ENCODE data around the gene PLEKHA1. TPM values are rescaled to one million over a fixed set of nuclear protein-coding genes. Genes with fewer than 3 reads are reported as not detected.

The PLEKHA1 gene
- total RNA-seq, 2 experiments from 2014 or later = 5.5 to 7.3 TPM

DNA sequence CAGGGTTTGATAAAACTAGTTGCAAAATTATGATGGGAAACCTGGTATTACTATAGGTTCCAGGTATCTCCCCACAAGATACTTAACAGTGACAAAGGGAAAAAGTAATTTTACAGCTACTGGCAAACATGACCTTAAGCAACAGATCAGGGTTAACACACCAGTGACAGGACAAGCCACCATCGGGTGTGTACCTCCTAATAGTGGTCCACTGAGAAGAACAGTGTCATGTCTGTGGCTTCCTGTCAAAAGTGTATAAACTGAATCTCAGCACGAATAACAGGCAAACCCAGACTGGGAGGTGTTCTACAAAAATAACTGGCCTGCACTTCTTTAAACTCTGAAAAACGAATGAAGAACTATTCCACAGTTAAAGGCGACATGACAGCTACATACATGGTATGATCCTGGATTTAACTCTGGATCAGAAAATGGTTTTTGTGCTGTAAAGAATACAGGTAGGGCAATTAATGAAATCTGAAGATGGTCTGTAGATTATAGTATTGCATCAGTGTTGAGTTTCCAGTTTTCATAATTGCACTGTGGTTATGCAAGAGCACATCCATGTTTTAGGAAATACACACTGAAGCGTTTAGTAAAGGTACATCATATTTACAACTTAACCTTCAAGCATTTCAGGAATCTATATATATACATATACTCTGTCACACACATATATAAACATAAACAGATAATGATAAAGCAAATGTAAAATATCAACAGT lies 47.9 kb downstream of the PLEKHA1 start:
- no peaks in the 10 kb centered on the region for H3K79me2 ChIP-seq (ENCODE audit: insufficient read depth, low read depth, low read length)
- no peak for DNase-seq (ENCODE audit: low spot score)
- no peaks in the 10 kb centered on the region for H4K20me1 ChIP-seq (ENCODE audit: insufficient read depth, low read length)
- H3K9me2 ChIP-seq (ENCODE audit: insufficient read depth, low read length) = no peaks in the 10 kb centered on the region
- no TSS peak for BruUV-seq (replicated peaks)
- H3K27ac ChIP-seq (ENCODE audit: low read depth, low read length, poor library complexity, severe bottlenecking) = no peak overlapping the region
- TF ChIP-seq EZH2phosphoT487 (IDR thresholded peaks at IDR 0.05; ENCODE audit: borderline replicate concordance, low read depth, low read length) = no peak
- TF ChIP-seq CTCF (conservative IDR thresholded peaks at IDR 0.05; ENCODE audit: low read length) = no peak
- intact Hi-C loops (cut with micrococcal nuclease; ENCODE audit: unreplicated experiment) = no loop called here
- no peak overlapping the region for H3K4me3 ChIP-seq (ENCODE audit: low read depth, low read length, poor library complexity, severe bottlenecking)
- H2AFZ ChIP-seq (ENCODE audit: low read length) = no peak overlapping the region
- no peak overlapping the region for H3K4me2 ChIP-seq (ENCODE audit: low read length)
- H3K9me3 ChIP-seq (ENCODE audit: low read length) = no peaks in the 10 kb centered on the region
- peaks cover 8% of the 10 kb centered on the region; the same call in 1 of the 2 replicates for H3K36me3 ChIP-seq (ENCODE audit: insufficient read depth, low read length)
- H3K4me1 ChIP-seq (ENCODE audit: insufficient read depth, low read length, poor library complexity, severe bottlenecking) = no peaks in the 10 kb centered on the region
- CTCF ChIA-PET (ENCODE audit: unreplicated experiment) = no interaction called here
- POLR2A ChIA-PET = interaction anchor here (0.7 to 0.9 kb wide), 3 partner anchors 23 to 44 kb away, joined by 3 read pairs; no protein-coding TSS in a partner anchor

DNA sequence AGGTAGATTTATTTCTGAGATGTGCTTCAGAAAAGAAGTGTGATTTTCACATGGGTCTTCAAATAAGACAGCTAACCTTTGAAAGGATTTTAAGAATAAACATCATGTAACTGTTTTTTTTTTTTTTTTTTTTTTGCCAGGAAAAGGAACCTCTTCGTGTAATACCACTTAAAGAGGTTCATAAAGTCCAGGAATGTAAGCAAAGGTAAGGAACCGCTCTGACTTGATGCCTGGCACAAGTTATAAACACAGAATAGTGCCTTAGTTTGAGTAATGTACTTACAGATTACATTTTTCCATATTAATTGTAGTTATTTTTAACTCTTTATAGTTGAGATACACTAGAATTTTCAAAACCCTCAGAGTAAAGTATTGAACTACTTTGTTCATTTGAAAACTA lies 49.6 kb downstream of the PLEKHA1 start:
- H3K27ac ChIP-seq (ENCODE audit: low read depth, low read length, poor library complexity, severe bottlenecking) = no peak overlapping the region
- H3K4me1 ChIP-seq (ENCODE audit: insufficient read depth, low read length, poor library complexity, severe bottlenecking) = no peaks in the 10 kb centered on the region
- POLR2A ChIA-PET = interaction anchor here (0.6 to 1.1 kb wide), 5 partner anchors 24 to 181 kb away, joined by 3 to 5 read pairs (median 3); no protein-coding TSS in a partner anchor
- BruUV-seq (replicated peaks) = no TSS peak
- H3K4me3 ChIP-seq (ENCODE audit: low read depth, low read length, poor library complexity, severe bottlenecking) = no peak overlapping the region
- H4K20me1 ChIP-seq (ENCODE audit: insufficient read depth, low read length) = no peaks in the 10 kb centered on the region
- no peaks in the 10 kb centered on the region for H3K79me2 ChIP-seq (ENCODE audit: insufficient read depth, low read depth, low read length)
- no peaks in the 10 kb centered on the region for H3K9me3 ChIP-seq (ENCODE audit: low read length)
- CTCF ChIA-PET (ENCODE audit: unreplicated experiment) = no interaction called here
- intact Hi-C loops (cut with micrococcal nuclease; ENCODE audit: unreplicated experiment) = no loop called here
- DNase-seq (ENCODE audit: low spot score) = no peak
- no peak overlapping the region for H3K4me2 ChIP-seq (ENCODE audit: low read length)
- H3K9me2 ChIP-seq (ENCODE audit: insufficient read depth, low read length) = no peaks in the 10 kb centered on the region
- H2AFZ ChIP-seq (ENCODE audit: low read length) = no peak overlapping the region
- H3K36me3 ChIP-seq (ENCODE audit: insufficient read depth, low read length) = peaks cover 3% of the 10 kb centered on the region; the same call in 1 of the 2 replicates
- no peak for TF ChIP-seq CTCF (conservative IDR thresholded peaks at IDR 0.05; ENCODE audit: low read length)
- TF ChIP-seq EZH2phosphoT487 (IDR thresholded peaks at IDR 0.05; ENCODE audit: borderline replicate concordance, low read depth, low read length) = no peak

DNA sequence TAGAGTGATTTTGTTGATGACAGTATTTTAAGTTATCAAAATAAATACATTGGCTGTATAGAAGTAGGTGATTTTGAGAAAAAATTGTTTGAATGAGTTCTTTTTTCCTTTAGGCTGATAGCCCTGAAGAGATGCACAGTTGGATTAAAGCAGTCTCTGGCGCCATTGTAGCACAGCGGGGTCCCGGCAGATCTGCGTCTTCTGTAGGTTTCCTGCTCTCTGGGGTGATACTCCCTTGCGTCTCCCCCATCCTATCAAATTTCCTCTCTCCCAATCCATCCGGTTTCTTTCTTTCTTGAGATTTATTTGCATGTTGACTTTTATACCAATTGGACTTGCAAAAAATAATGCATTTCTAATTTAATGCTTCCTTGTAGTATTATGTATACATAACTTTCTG lies 52.3 kb downstream of the PLEKHA1 start:
- ChIA-PET CTCF (ENCODE audit: unreplicated experiment) (no interaction called here), POLR2A (no interaction called here)
- DNase-seq (ENCODE audit: low spot score) = no peak
- H3K79me2 ChIP-seq (ENCODE audit: insufficient read depth, low read depth, low read length) = no peaks in the 10 kb centered on the region
- no TSS peak for BruUV-seq (replicated peaks)
- H3K4me1 ChIP-seq (ENCODE audit: insufficient read depth, low read length, poor library complexity, severe bottlenecking) = no peaks in the 10 kb centered on the region
- H3K4me3 ChIP-seq (ENCODE audit: low read depth, low read length, poor library complexity, severe bottlenecking) = no peak overlapping the region
- intact Hi-C loops (cut with micrococcal nuclease; ENCODE audit: unreplicated experiment) = no loop called here
- H3K27ac ChIP-seq (ENCODE audit: low read depth, low read length, poor library complexity, severe bottlenecking) = no peak overlapping the region
- no peak overlapping the region for H3K4me2 ChIP-seq (ENCODE audit: low read length)
- H2AFZ ChIP-seq (ENCODE audit: low read length) = no peak overlapping the region
- H3K9me3 ChIP-seq (ENCODE audit: low read length) = no peaks in the 10 kb centered on the region
- no peaks in the 10 kb centered on the region for H3K36me3 ChIP-seq (ENCODE audit: insufficient read depth, low read length)
- H3K9me2 ChIP-seq (ENCODE audit: insufficient read depth, low read length) = no peaks in the 10 kb centered on the region
- no peak for TF ChIP-seq CTCF (conservative IDR thresholded peaks at IDR 0.05; ENCODE audit: low read length)
- TF ChIP-seq EZH2phosphoT487 (IDR thresholded peaks at IDR 0.05; ENCODE audit: borderline replicate concordance, low read depth, low read length) = no peak
- no peaks in the 10 kb centered on the region for H4K20me1 ChIP-seq (ENCODE audit: insufficient read depth, low read length)

All from OCI-LY7 (cell line).